Transverse colon (tissue), 4 donors: ENCODE data around the gene SDSL.

Experiments
- CTCF ChIP-seq, 5 experiments: fragments of 200-600 bp in 3 of 5; fragments of 450-650 bp in 2 of 5; sonication (generic) in 3 of 5; IDR thresholded peaks; 1 replicate in 2 of 5; 2 replicates in 3 of 5; pipeline ENCODE4 v1.5.1; 2016 to 2017; ENCODE audit warnings: antibody characterized with exemption in 5 of 5, inconsistent platforms in 3 of 5, mild to moderate bottlenecking in 2 of 5, moderate library complexity in 1 of 5
- EP300 ChIP-seq: sonication (generic); formaldehyde crosslinking; IDR thresholded peaks from one replicate; pipeline ENCODE4 v1.6.1; 2017; ENCODE audit warnings: antibody characterized with exemption, low read depth
- POLR2A ChIP-seq: fragments of 450-650 bp; IDR thresholded peaks from one replicate; pipeline ENCODE4 v1.6.1; 2016; ENCODE audit warnings: antibody characterized with exemption, mild to moderate bottlenecking, moderate library complexity
- POLR2AphosphoS5 ChIP-seq, 3 donors: sonication (generic); formaldehyde crosslinking; IDR thresholded peaks; one replicate each; pipeline ENCODE4 v1.6.1; 2016; ENCODE audit warnings: antibody characterized with exemption in 3 of 3

- TF ChIP-seq CTCF (IDR thresholded peaks at IDR 0.05) (no peak), POLR2A (no peak), EP300 (no peak), POLR2AphosphoS5 (IDR thresholded peaks at IDR 0.05) (no peak)
Observed at GRCh38 chr12:113391650-113392337, 30.4 kb upstream of the SDSL start.
